H1 (cell line): ENCODE data around the gene PRR5. TPM values are rescaled to one million over a fixed set of nuclear protein-coding genes. Genes with fewer than 3 reads are reported as not detected.

Experiments
- BACH1 ChIP-seq: IDR thresholded peaks from 2 replicates; pipeline ENCODE4 v1.6.1; 2012; ENCODE audit warnings: low read length, improper control_type of control experiment
- CEBPB ChIP-seq: IDR thresholded peaks from 2 replicates; pipeline ENCODE4 v1.6.1; 2012; ENCODE audit warnings: low read depth, low read length
- EZH2 ChIP-seq: fragments of 200-600 bp; sonication (generic); IDR thresholded peaks from 2 replicates; pipeline ENCODE4 v1.7.1; 2012; ENCODE audit warnings: low read depth, mild to moderate bottlenecking, moderate library complexity, low read length, inconsistent platforms; ENCODE audit not compliant: severe bottlenecking
- FOSL1 ChIP-seq: IDR thresholded peaks from 2 replicates; pipeline ENCODE4 v1.6.1; 2011; ENCODE audit warnings: mild to moderate bottlenecking, low read depth, low read length, moderate library complexity; ENCODE audit not compliant: insufficient read depth
- HDAC2 ChIP-seq, 2 experiments: fragments of 300-600 bp in 1 of 2; sonication (generic) in 1 of 2; IDR thresholded peaks; 2 replicates each; pipeline ENCODE4 v1.6.1; 2011 to 2012; ENCODE audit warnings: low read depth in 2 of 2, low read length in 2 of 2, mild to moderate bottlenecking in 2 of 2, moderate library complexity in 2 of 2, borderline replicate concordance in 1 of 2, inconsistent platforms in 1 of 2
- MAFK ChIP-seq: IDR thresholded peaks from 2 replicates; pipeline ENCODE4 v1.6.1; 2012; ENCODE audit warnings: low read depth, mild to moderate bottlenecking, improper control_type of control experiment, low read length
- MAX ChIP-seq: IDR thresholded peaks from 2 replicates; pipeline ENCODE4 v1.6.1; 2012; ENCODE audit warnings: inconsistent platforms
- NRF1 ChIP-seq: IDR thresholded peaks from 2 replicates; pipeline ENCODE4 v1.6.1; 2011; ENCODE audit warnings: mild to moderate bottlenecking, low read depth, low read length, improper control_type of control experiment
- PHF8 ChIP-seq: fragments of 200-600 bp; sonication (generic); conservative IDR thresholded peaks from 2 replicates; pipeline ENCODE4 v1.7.1; 2012; ENCODE audit warnings: low read depth, mild to moderate bottlenecking, inconsistent platforms, low read length, moderate library complexity
- RNF2 ChIP-seq: fragments of 200-900, 300-1000 bp; sonication (generic); IDR thresholded peaks from 2 replicates; pipeline ENCODE4 v1.7.1; 2016; ENCODE audit warnings: borderline replicate concordance, low read depth, mild to moderate bottlenecking, antibody characterized with exemption, low read length; ENCODE audit not compliant: poor library complexity, severe bottlenecking; ENCODE audit errors: missing control alignments
- SIN3A ChIP-seq, 2 experiments: IDR thresholded peaks in 1 of 2; conservative IDR thresholded peaks in 1 of 2; 2 replicates each; pipeline ENCODE4 v1.6.1; 2011 to 2012; ENCODE audit warnings: low read length in 2 of 2, improper control_type of control experiment in 1 of 2, low read depth in 1 of 2, mild to moderate bottlenecking in 1 of 2
- SP1 ChIP-seq: IDR thresholded peaks from 2 replicates; pipeline ENCODE4 v1.6.1; 2011; ENCODE audit warnings: low read depth, low read length
- USF2 ChIP-seq: IDR thresholded peaks from 2 replicates; pipeline ENCODE4 v1.6.1; 2011; ENCODE audit warnings: low read length, improper control_type of control experiment
- polyA plus RNA-seq, 7 experiments: library from polyadenylated mRNA; depleted of rRNA in 3 of 7; stranded (reverse) in 5 of 7; unstranded in 2 of 7; fragments of >200 nt in 5 of 7; fragments of 200-250 nt in 2 of 7; gene quantifications; 1 replicate in 5 of 7; 2 replicates in 1 of 7; 4 replicates in 1 of 7; pipeline versions ENCODE4 v1.2.1 to v1.2.3, GENCODE V29; 2011 to 2013; ENCODE audit warnings: missing spikeins in 2 of 7, mixed read lengths in 2 of 7
- total RNA-seq: library from RNA; stranded (reverse); fragmentation: NEBNext Ultra II Directional; extraction: Animal tissue kit (Norgen Biotek cat#: 25700); gene quantifications from 2 replicates; pipeline ENCODE4 v1.2.1, GENCODE V29; 2021
- TF ChIP-seq, protein P1 (sequence below), 3 experiments: IDR thresholded peaks; 1 replicate in 2 of 3; 2 replicates in 1 of 3; pipeline versions ENCODE4 v1.5.1 to v1.6.1; 2011; ENCODE audit warnings: low read length in 3 of 3, mild to moderate bottlenecking in 3 of 3, inconsistent platforms in 2 of 3, low read depth in 1 of 3, moderate library complexity in 1 of 3; ENCODE audit not compliant: insufficient read depth in 1 of 3; ENCODE audit errors: control extremely low read depth in 1 of 3
- TF ChIP-seq, protein P2 (sequence below): IDR thresholded peaks from 2 replicates; pipeline ENCODE4 v1.6.1; 2012; ENCODE audit warnings: inconsistent platforms

PRR5 gene
- total and polyA plus RNA-seq, 2 of the 8 experiments (the other 6 are each of a cell fraction or from before 2014, with no cell fraction given): 16.5 to 25.7 TPM

GRCh38 chr22:44701824-44702478 is at the start of gene PRR5 (continued):
- TF ChIP-seq HDAC2 (IDR thresholded peaks at IDR 0.05; ENCODE audit: borderline replicate concordance in 1 of 2, low read depth in 2 of 2, low read length in 2 of 2): no peak
- TF ChIP-seq SP1: no peak
- no peak for TF ChIP-seq CEBPB
- no peak for TF ChIP-seq SIN3A (conservative IDR thresholded peaks at IDR 0.05 in 1 of 2, IDR thresholded peaks at IDR 0.05 in 1 of 2; ENCODE audit: low read depth in 1 of 2, low read length in 2 of 2)
- TF ChIP-seq EZH2: no peak
- 0 out of 2 replicates have a peak, but pooled peaks have one; percentile 35 for TF ChIP-seq PHF8
- no peak for TF ChIP-seq RNF2
- TF ChIP-seq, protein P1, sequence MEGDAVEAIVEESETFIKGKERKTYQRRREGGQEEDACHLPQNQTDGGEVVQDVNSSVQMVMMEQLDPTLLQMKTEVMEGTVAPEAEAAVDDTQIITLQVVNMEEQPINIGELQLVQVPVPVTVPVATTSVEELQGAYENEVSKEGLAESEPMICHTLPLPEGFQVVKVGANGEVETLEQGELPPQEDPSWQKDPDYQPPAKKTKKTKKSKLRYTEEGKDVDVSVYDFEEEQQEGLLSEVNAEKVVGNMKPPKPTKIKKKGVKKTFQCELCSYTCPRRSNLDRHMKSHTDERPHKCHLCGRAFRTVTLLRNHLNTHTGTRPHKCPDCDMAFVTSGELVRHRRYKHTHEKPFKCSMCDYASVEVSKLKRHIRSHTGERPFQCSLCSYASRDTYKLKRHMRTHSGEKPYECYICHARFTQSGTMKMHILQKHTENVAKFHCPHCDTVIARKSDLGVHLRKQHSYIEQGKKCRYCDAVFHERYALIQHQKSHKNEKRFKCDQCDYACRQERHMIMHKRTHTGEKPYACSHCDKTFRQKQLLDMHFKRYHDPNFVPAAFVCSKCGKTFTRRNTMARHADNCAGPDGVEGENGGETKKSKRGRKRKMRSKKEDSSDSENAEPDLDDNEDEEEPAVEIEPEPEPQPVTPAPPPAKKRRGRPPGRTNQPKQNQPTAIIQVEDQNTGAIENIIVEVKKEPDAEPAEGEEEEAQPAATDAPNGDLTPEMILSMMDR (IDR thresholded peaks at IDR 0.05; ENCODE audit: control extremely low read depth in 1 of 3, insufficient read depth in 1 of 3, low read depth in 1 of 3, low read length in 3 of 3): no peak
- peak; percentile 34; the same call in 1 of the 2 replicates for TF ChIP-seq USF2
- TF ChIP-seq BACH1: peak; percentile 63; the same call in 1 of the 2 replicates
- TF ChIP-seq, protein P2, sequence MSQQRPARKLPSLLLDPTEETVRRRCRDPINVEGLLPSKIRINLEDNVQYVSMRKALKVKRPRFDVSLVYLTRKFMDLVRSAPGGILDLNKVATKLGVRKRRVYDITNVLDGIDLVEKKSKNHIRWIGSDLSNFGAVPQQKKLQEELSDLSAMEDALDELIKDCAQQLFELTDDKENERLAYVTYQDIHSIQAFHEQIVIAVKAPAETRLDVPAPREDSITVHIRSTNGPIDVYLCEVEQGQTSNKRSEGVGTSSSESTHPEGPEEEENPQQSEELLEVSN: peak; percentile 69
- TF ChIP-seq MAFK: no peak
- TF ChIP-seq NRF1: no peak
- TF ChIP-seq MAX: peak; percentile 77
- TF ChIP-seq FOSL1: no peak
- TF ChIP-seq, all 59 proteins: peak for 6
